HEK293 (cell line): ENCODE results near the gene TPST1.
"Not testable (repeated sequence)": the region's sequence is repeated elsewhere in the genome, so short reads cannot be mapped to it uniquely, and the experiment has no call there.

Experiments used
- CTCF ChIA-PET: fragments of 350-600 bp; formaldehyde crosslinking; extraction: SDS; loops from one replicate; lab custom pipeline; 2021; ENCODE audit warnings: antibody characterized with exemption; lab: Yijun Ruan, JAX
- POLR2A ChIA-PET: fragments of 300-600 bp; formaldehyde crosslinking; extraction: SDS; loops from one replicate; lab custom pipeline; 2020; ENCODE audit warnings: antibody characterized with exemption, inconsistent platforms; lab: Yijun Ruan, JAX
- H3K27ac ChIP-seq: fragments of 200-500 bp; sonication (Bioruptor generic); 2 replicates; pipeline ENCODE4 v1.5.1; 2014; ENCODE audit warnings: low read depth, low read length, control low read depth, inconsistent platforms; ENCODE audit errors: extremely low read depth
- H3K36me3 ChIP-seq, 2 experiments: fragments of 200-500 bp in 1 of 2; sonication (Bioruptor generic) in 1 of 2; 1 replicate in 1 of 2; 2 replicates in 1 of 2; pipeline ENCODE4 v1.5.1; 2014 to 2017; ENCODE audit warnings: inconsistent platforms in 2 of 2, low read length in 2 of 2; ENCODE audit not compliant: control insufficient read depth in 2 of 2, insufficient read depth in 1 of 2
- H3K4me1 ChIP-seq: fragments of 200-500 bp; sonication (Bioruptor generic); 2 replicates; pipeline ENCODE4 v1.5.1; 2014; ENCODE audit warnings: mild to moderate bottlenecking, low read length, inconsistent platforms; ENCODE audit not compliant: control insufficient read depth, insufficient read depth
- H3K4me3 ChIP-seq: 2 replicates; pipeline ENCODE4 v1.5.1; 2011; ENCODE audit warnings: low read depth, mild to moderate bottlenecking, control low read depth, low read length, moderate library complexity
- H3K9me3 ChIP-seq: fragments of 200-500 bp; sonication (Bioruptor generic); 2 replicates; pipeline ENCODE4 v1.5.1; 2014; ENCODE audit warnings: low read depth, low read length, inconsistent platforms; ENCODE audit not compliant: control insufficient read depth, insufficient read depth
- EGR2 ChIP-seq: fragments of 450-650 bp; formaldehyde crosslinking; IDR thresholded peaks from 2 replicates; pipeline ENCODE4 v1.5.1; 2016; ENCODE audit warnings: low read depth, missing biosample characterization, missing genetic modification characterization
- GLIS1 ChIP-seq: fragments of 450-650 bp; formaldehyde crosslinking; IDR thresholded peaks from 2 replicates; pipeline ENCODE4 v1.5.1; 2016; ENCODE audit warnings: missing biosample characterization, missing genetic modification characterization
- MEIS1 ChIP-seq: sonication (generic); formaldehyde crosslinking; IDR thresholded peaks from 2 replicates; pipeline ENCODE4 v1.8.1; 2022; ENCODE audit warnings: missing genetic modification reagents, mild to moderate bottlenecking, borderline replicate concordance
- MYNN ChIP-seq: fragments of 450-650 bp; formaldehyde crosslinking; IDR thresholded peaks from 2 replicates; pipeline ENCODE4 v1.5.1; 2016; ENCODE audit warnings: missing biosample characterization, missing genetic modification characterization, borderline replicate concordance
- MZF1 ChIP-seq: fragments of 450-650 bp; formaldehyde crosslinking; IDR thresholded peaks from 2 replicates; pipeline ENCODE4 v1.5.1; 2017; ENCODE audit warnings: missing biosample characterization, missing genetic modification characterization, borderline replicate concordance
- RBAK ChIP-seq: fragments of 450-650 bp; formaldehyde crosslinking; IDR thresholded peaks from 2 replicates; pipeline ENCODE4 v1.5.1; 2016; ENCODE audit warnings: missing biosample characterization, missing genetic modification characterization
- ZBTB20 ChIP-seq: fragments of 450-650 bp; formaldehyde crosslinking; IDR thresholded peaks from 2 replicates; pipeline ENCODE4 v1.5.1; 2016; ENCODE audit warnings: missing biosample characterization, missing genetic modification characterization
- ZEB2 ChIP-seq: fragments of 450-650 bp; formaldehyde crosslinking; IDR thresholded peaks from 2 replicates; pipeline ENCODE4 v1.5.1; 2016; ENCODE audit warnings: missing biosample characterization, missing genetic modification characterization
- ZNF112 ChIP-seq: fragments of 450-650 bp; formaldehyde crosslinking; IDR thresholded peaks from 2 replicates; pipeline ENCODE4 v1.5.0; 2017; ENCODE audit warnings: missing biosample characterization, missing genetic modification characterization
- ZNF146 ChIP-seq: fragments of 450-650 bp; formaldehyde crosslinking; IDR thresholded peaks from 2 replicates; pipeline ENCODE4 v1.5.1; 2016; ENCODE audit warnings: missing biosample characterization, missing genetic modification characterization
- ZNF18 ChIP-seq: fragments of 450-650 bp; formaldehyde crosslinking; IDR thresholded peaks from 2 replicates; pipeline ENCODE4 v1.5.1; 2016; ENCODE audit warnings: missing biosample characterization, missing genetic modification characterization
- ZNF211 ChIP-seq: fragments of 450-650 bp; formaldehyde crosslinking; IDR thresholded peaks from 2 replicates; pipeline ENCODE4 v1.5.1; 2016; ENCODE audit warnings: low read depth, missing biosample characterization, missing genetic modification characterization
- ZNF335 ChIP-seq: fragments of 450-650 bp; formaldehyde crosslinking; conservative IDR thresholded peaks from 2 replicates; pipeline ENCODE4 v1.5.1; 2016; ENCODE audit warnings: missing biosample characterization, missing genetic modification characterization
- ZNF341 ChIP-seq: fragments of 450-650 bp; formaldehyde crosslinking; IDR thresholded peaks from 2 replicates; pipeline ENCODE4; 2016; ENCODE audit warnings: low read depth, missing biosample characterization, missing genetic modification characterization
- ZNF544 ChIP-seq: fragments of 450-650 bp; formaldehyde crosslinking; IDR thresholded peaks from 2 replicates; pipeline ENCODE4 v1.5.0; 2017; ENCODE audit warnings: missing biosample characterization, missing genetic modification characterization
- ZNF548 ChIP-seq: fragments of 450-650 bp; formaldehyde crosslinking; IDR thresholded peaks from 2 replicates; pipeline ENCODE4 v1.5.1; 2016; ENCODE audit warnings: missing biosample characterization, missing genetic modification characterization
- ZNF600 ChIP-seq: fragments of 450-650 bp; formaldehyde crosslinking; IDR thresholded peaks from 2 replicates; pipeline ENCODE4 v1.5.1; 2016; ENCODE audit warnings: missing biosample characterization, missing genetic modification characterization
- ZNF629 ChIP-seq: fragments of 450-650 bp; formaldehyde crosslinking; IDR thresholded peaks from 2 replicates; pipeline ENCODE4 v1.5.1; 2017; ENCODE audit warnings: missing biosample characterization, missing genetic modification characterization
- ZNF645 ChIP-seq: fragments of 450-650 bp; formaldehyde crosslinking; IDR thresholded peaks from 2 replicates; pipeline ENCODE4; 2016; ENCODE audit warnings: missing biosample characterization, missing genetic modification characterization
- ZNF707 ChIP-seq: fragments of 450-650 bp; formaldehyde crosslinking; IDR thresholded peaks from 2 replicates; pipeline ENCODE4 v1.5.1; 2016; ENCODE audit warnings: missing biosample characterization, missing genetic modification characterization
- ZNF768 ChIP-seq: fragments of 450-650 bp; formaldehyde crosslinking; IDR thresholded peaks from 2 replicates; pipeline ENCODE4 v1.5.1; 2018; ENCODE audit warnings: missing biosample characterization, mild to moderate bottlenecking, missing genetic modification characterization
- ZSCAN16 ChIP-seq: fragments of 450-650 bp; formaldehyde crosslinking; IDR thresholded peaks from 2 replicates; pipeline ENCODE4 v1.5.1; 2016; ENCODE audit warnings: missing biosample characterization, missing genetic modification characterization
- ZSCAN18 ChIP-seq: fragments of 450-650 bp; formaldehyde crosslinking; IDR thresholded peaks from 2 replicates; pipeline ENCODE4 v1.5.1; 2016; ENCODE audit warnings: missing biosample characterization, missing genetic modification characterization
- TF ChIP-seq, protein P1 (sequence below): IDR thresholded peaks from 2 replicates; pipeline ENCODE4 v1.6.1; 2011; ENCODE audit warnings: mild to moderate bottlenecking, low read depth, low read length, borderline replicate concordance

Gene TPST1

DNA sequence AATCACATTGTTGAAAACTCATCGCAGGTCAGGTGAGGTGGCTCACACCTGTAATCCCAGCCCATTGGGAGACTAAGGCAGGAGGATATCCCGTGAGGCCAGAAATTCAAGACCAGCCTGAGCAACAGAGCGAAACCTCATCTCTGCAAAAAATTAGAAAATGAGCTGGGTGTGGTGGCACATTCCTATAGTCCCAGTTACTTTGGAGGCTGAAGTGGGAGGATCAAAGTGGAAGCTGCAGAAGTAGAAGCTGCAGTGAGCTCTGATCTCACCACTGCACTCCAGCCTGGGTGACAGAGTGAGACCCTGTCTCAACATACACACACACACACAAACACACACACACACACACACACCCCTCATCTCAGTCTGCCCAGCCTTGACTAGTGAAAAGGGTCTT lies 190.9 kb downstream of the TPST1 start:
- H3K4me3 ChIP-seq, H3K9me3 ChIP-seq, H3K27ac ChIP-seq, H3K36me3 ChIP-seq, H3K4me1 ChIP-seq, POLR2A ChIA-PET: not testable (repeated sequence)
- CTCF ChIA-PET = interaction anchor here (1.0 kb wide), 1 partner anchor 17 kb away, joined by 3 read pairs; no protein-coding TSS in a partner anchor

- POLR2A ChIA-PET, H3K4me3 ChIP-seq, H3K36me3 ChIP-seq, H3K4me1 ChIP-seq, H3K9me3 ChIP-seq, H3K27ac ChIP-seq: not testable (repeated sequence)
- TF ChIP-seq GLIS1 (tag by site-specific recombination) = peak; percentile 18; the same call in 1 of the 2 replicates
- CTCF ChIA-PET = interaction anchor here (0.7 kb wide), 1 partner anchor 15 kb away, joined by 3 read pairs; no protein-coding TSS in a partner anchor
Measured at GRCh38 chr7:66398841-66399240, 193.7 kb downstream of the TPST1 start.

- no peaks in the 10 kb centered on the region for H3K9me3 ChIP-seq
- CTCF ChIA-PET = no interaction called here
- TF ChIP-seq ZNF544 (tag by site-specific recombination) (no peak), ZNF341 (tag by site-specific recombination) (no peak), ZEB2 (tag by site-specific recombination) (no peak)
- TF ChIP-seq, protein P1, sequence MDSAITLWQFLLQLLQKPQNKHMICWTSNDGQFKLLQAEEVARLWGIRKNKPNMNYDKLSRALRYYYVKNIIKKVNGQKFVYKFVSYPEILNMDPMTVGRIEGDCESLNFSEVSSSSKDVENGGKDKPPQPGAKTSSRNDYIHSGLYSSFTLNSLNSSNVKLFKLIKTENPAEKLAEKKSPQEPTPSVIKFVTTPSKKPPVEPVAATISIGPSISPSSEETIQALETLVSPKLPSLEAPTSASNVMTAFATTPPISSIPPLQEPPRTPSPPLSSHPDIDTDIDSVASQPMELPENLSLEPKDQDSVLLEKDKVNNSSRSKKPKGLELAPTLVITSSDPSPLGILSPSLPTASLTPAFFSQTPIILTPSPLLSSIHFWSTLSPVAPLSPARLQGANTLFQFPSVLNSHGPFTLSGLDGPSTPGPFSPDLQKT = no peak
- TF ChIP-seq, all 188 proteins: peak for 0
- no peaks in the 10 kb centered on the region; a peak in 1 of 3 replicates for H3K36me3 ChIP-seq
- POLR2A ChIA-PET = no interaction called here
- no peak overlapping the region for H3K27ac ChIP-seq
- no peak overlapping the region for H3K4me3 ChIP-seq
- H3K4me1 ChIP-seq = no peaks in the 10 kb centered on the region
Measured at GRCh38 chr7:66399566-66399965, 194.4 kb downstream of the TPST1 start.

DNA sequence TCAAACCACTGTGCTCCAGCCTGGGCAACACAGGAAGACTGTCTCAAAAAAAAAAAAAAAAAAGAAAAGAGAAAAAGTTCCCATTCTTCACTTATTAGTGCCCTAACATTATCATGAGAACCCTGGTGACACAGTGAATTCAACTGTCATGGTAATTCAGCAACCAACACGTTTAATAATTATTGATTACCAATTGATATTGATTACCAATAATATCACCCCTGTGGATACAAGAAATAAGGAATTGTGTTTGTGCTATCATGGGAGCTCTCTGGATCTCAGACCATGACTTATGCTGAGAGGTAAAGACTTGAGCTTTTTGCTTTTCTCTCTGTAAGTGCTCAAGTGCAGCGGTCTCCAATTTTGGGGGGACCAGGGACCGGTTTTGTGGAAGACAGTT lies 195.3 kb downstream of the TPST1 start:
- no peak for TF ChIP-seq ZNF18 (tag by site-specific recombination)
- TF ChIP-seq ZNF645 = no peak
- TF ChIP-seq ZBTB20 (tag by site-specific recombination) = no peak
- TF ChIP-seq ZNF146 (tag by site-specific recombination) = no peak
- TF ChIP-seq ZNF112 (tag by site-specific recombination) = no peak
- no peak for TF ChIP-seq MZF1
- TF ChIP-seq ZNF335 (tag by site-specific recombination) = no peak
- no peak for TF ChIP-seq ZNF600 (tag by site-specific recombination)
- no peak for TF ChIP-seq ZNF629
- TF ChIP-seq MEIS1 (CRISPR knock-in tag) = no peak
- no peak for TF ChIP-seq ZSCAN18
- TF ChIP-seq ZSCAN16 (tag by site-specific recombination) = no peak
- TF ChIP-seq ZNF707 = no peak
- TF ChIP-seq EGR2 = no peak
- TF ChIP-seq ZNF211 (tag by site-specific recombination) = no peak
- TF ChIP-seq RBAK (tag by site-specific recombination) = no peak
- TF ChIP-seq ZNF768 = no peak
- TF ChIP-seq MYNN (tag by site-specific recombination) = no peak
- TF ChIP-seq ZNF548 (tag by site-specific recombination) = no peak
- Histone ChIP-seq H3K9me3 (no peaks in the 10 kb centered on the region), H3K27ac (no peak overlapping the region), H3K36me3 (no peaks in the 10 kb centered on the region; a peak in 1 of 3 replicates), H3K4me3 (no peak overlapping the region), H3K4me1 (no peaks in the 10 kb centered on the region)
- ChIA-PET POLR2A (no interaction called here), CTCF (no interaction called here)

DNA sequence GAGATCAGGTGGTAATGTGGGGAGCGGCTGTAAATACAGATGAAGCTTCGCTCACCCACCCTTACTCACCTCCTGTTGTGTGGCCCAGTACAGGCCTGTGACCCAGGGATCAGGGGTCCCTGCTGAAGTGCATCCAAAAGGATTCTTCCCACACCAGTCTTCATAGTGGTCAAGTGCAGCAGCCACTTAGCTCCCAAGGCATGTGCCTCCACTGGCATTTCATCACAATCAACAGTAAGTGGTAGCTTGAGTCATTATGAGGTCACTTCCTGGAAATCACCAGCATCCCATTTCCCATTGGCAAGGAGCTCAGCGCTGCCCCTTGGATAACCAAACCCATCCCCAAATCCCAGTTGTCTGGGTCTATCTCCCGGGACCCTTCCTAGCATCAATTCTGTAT lies 196.0 kb downstream of the TPST1 start:
- H3K9me3 ChIP-seq, H3K4me3 ChIP-seq, H3K27ac ChIP-seq, H3K4me1 ChIP-seq, CTCF ChIA-PET, POLR2A ChIA-PET, H3K36me3 ChIP-seq: not testable (repeated sequence)
